GM23338 (cell line): ENCODE results near the gene IGF1R. TPM values are rescaled to one million over a fixed set of nuclear protein-coding genes. Genes with fewer than 3 reads are reported as not detected.

ENCODE experiments used
- ATAC-seq: fragments of 200-7000 bp; cut with Tn5 transposase; 3 replicates; pipeline ENCODE4 v1.9.1; 2020
- DNase-seq: peaks from one replicate; pipeline ENCODE4 v3.0.0-alpha.2; 2015; ENCODE audit warnings: low spot score
- H2AFZ ChIP-seq: fragments of 200-600 bp; sonication (generic); 2 replicates; pipeline ENCODE4 v1.8.0; 2016; ENCODE audit warnings: antibody characterized with exemption, mild to moderate bottlenecking, moderate library complexity
- H3F3A ChIP-seq: fragments of 200-600 bp; sonication (generic); replicated peaks from 2 replicates; pipeline ENCODE4 v1.8.0; 2017; ENCODE audit warnings: antibody characterized with exemption, mixed run types, low read depth
- H3K27ac ChIP-seq: fragments of 200-600 bp; sonication (generic); 2 replicates; pipeline ENCODE4 v1.6.1; 2016; ENCODE audit warnings: low read depth
- H3K27me3 ChIP-seq: fragments of 200-600 bp; sonication (generic); 2 replicates; pipeline ENCODE4 v1.8.0; 2016; ENCODE audit warnings: mild to moderate bottlenecking, mixed run types, moderate library complexity; ENCODE audit not compliant: insufficient read depth
- H3K36me3 ChIP-seq: fragments of 200-600 bp; sonication (generic); 2 replicates; pipeline ENCODE4 v1.8.0; 2016; ENCODE audit warnings: mild to moderate bottlenecking; ENCODE audit not compliant: insufficient read depth
- H3K4me1 ChIP-seq: fragments of 200-600 bp; sonication (generic); 2 replicates; pipeline ENCODE4 v1.8.0; 2016; ENCODE audit warnings: mild to moderate bottlenecking, moderate library complexity; ENCODE audit not compliant: insufficient read depth
- H3K4me2 ChIP-seq: fragments of 200-600 bp; sonication (generic); 2 replicates; pipeline ENCODE4 v1.7.1; 2017; ENCODE audit warnings: mixed run types
- H3K4me3 ChIP-seq: fragments of 200-600 bp; sonication (generic); 2 replicates; pipeline ENCODE4 v1.6.1; 2016; ENCODE audit warnings: mixed run types
- H3K79me2 ChIP-seq: fragments of 200-600 bp; sonication (generic); replicated peaks from 2 replicates; pipeline ENCODE4 v1.8.0; 2017; ENCODE audit warnings: mild to moderate bottlenecking; ENCODE audit not compliant: insufficient read depth
- H3K9me2 ChIP-seq: fragments of 200-600 bp; sonication (generic); 2 replicates; pipeline ENCODE4 v1.8.0; 2017; ENCODE audit not compliant: insufficient read depth
- H4K20me1 ChIP-seq: fragments of 200-600 bp; sonication (generic); replicated peaks from 2 replicates; pipeline ENCODE4 v1.8.0; 2017; ENCODE audit warnings: mild to moderate bottlenecking; ENCODE audit not compliant: insufficient read depth
- H3K27ac Mint-ChIP-seq: 2 replicates; pipeline ENCODE4 v1.8.0; 2020; ENCODE audit warnings: inconsistent platforms, mild to moderate bottlenecking, moderate library complexity, mixed read lengths
- H3K27me3 Mint-ChIP-seq: 3 replicates; pipeline ENCODE4 v1.8.0; 2022; ENCODE audit warnings: low read depth, mild to moderate bottlenecking, moderate library complexity, mixed read lengths, inconsistent platforms; ENCODE audit not compliant: insufficient read depth, poor library complexity
- H3K36me3 Mint-ChIP-seq: 3 replicates; pipeline ENCODE4 v1.8.0; 2021; ENCODE audit warnings: low read depth, mild to moderate bottlenecking, inconsistent platforms, moderate library complexity, mixed read lengths
- H3K4me1 Mint-ChIP-seq: 3 replicates; pipeline ENCODE4 v1.8.0; 2020; ENCODE audit warnings: mild to moderate bottlenecking, inconsistent platforms, mixed read lengths
- H3K4me3 Mint-ChIP-seq: 3 replicates; pipeline ENCODE4 v1.8.0; 2021; ENCODE audit warnings: moderate library complexity, mild to moderate bottlenecking, inconsistent platforms, mixed read lengths
- H3K9me3 Mint-ChIP-seq: 3 replicates; pipeline ENCODE4 v1.8.0; 2020; ENCODE audit warnings: moderate library complexity, mild to moderate bottlenecking, inconsistent platforms, mixed read lengths
- CREB1 ChIP-seq: fragments of 250-450 bp; sonication (Bioruptor Pico); IDR thresholded peaks from 2 replicates; pipeline ENCODE4 v1.5.0; 2020; ENCODE audit warnings: low read depth, mild to moderate bottlenecking, moderate library complexity
- ETS1 ChIP-seq: IDR thresholded peaks from 2 replicates; pipeline ENCODE4 v1.6.1; 2016; ENCODE audit warnings: antibody characterized with exemption
- EZH2 ChIP-seq: fragments of 200-600 bp; sonication (generic); IDR thresholded peaks from one replicate; pipeline ENCODE4 v1.8.0; 2017; ENCODE audit warnings: antibody characterized with exemption, mild to moderate bottlenecking, low read depth; ENCODE audit not compliant: unreplicated experiment
- EZH2phosphoT487 ChIP-seq: fragments of 200-600 bp; sonication (generic); IDR thresholded peaks from one replicate; pipeline ENCODE4 v1.8.1; 2018; ENCODE audit warnings: antibody characterized with exemption; ENCODE audit not compliant: unreplicated experiment
- JUNB ChIP-seq: IDR thresholded peaks from one replicate; pipeline ENCODE4 v1.6.1; 2016; ENCODE audit warnings: antibody characterized with exemption; ENCODE audit not compliant: unreplicated experiment
- NANOG ChIP-seq: IDR thresholded peaks from 2 replicates; pipeline ENCODE4 v1.6.1; 2016; ENCODE audit warnings: antibody characterized with exemption, borderline replicate concordance
- POLR2AphosphoS5 ChIP-seq: IDR thresholded peaks from 2 replicates; pipeline ENCODE4 v1.6.1; 2016; ENCODE audit warnings: antibody characterized with exemption, low read depth
- REST ChIP-seq: IDR thresholded peaks from one replicate; pipeline ENCODE4 v1.6.1; 2018; ENCODE audit warnings: antibody characterized with exemption; ENCODE audit not compliant: unreplicated experiment
- STAT1 ChIP-seq: IDR thresholded peaks from one replicate; pipeline ENCODE4 v1.6.1; 2016; ENCODE audit warnings: antibody characterized with exemption; ENCODE audit not compliant: unreplicated experiment
- ZNF114 ChIP-seq: fragments of 250-450 bp; sonication (Bioruptor Pico); IDR thresholded peaks from 2 replicates; pipeline ENCODE4 v1.5.0; 2020; ENCODE audit warnings: mild to moderate bottlenecking, moderate library complexity
- ZNF331 ChIP-seq: fragments of 250-450 bp; sonication (Bioruptor Pico); IDR thresholded peaks from 2 replicates; pipeline ENCODE4 v1.5.0; 2020; ENCODE audit warnings: low read depth, mild to moderate bottlenecking, moderate library complexity
- polyA plus RNA-seq: library from polyadenylated mRNA; unstranded; fragments of >200 nt; fragmentation: Nextera tagmentation; extraction: Ambion mirVana; gene quantifications from 2 replicates; pipeline ENCODE4 v1.2.1, GENCODE V29; 2016
- total RNA-seq: library from RNA; depleted of rRNA; stranded (reverse); fragments of >200 nt; shearing (Covaris generic); gene quantifications from 2 replicates; pipeline ENCODE4 v1.2.3, GENCODE V29; 2014

Gene IGF1R
- total and polyA plus RNA-seq, 2 experiments from 2014 or later, result 20.4 to 92.2 TPM

GRCh38 chr15:98900356-98900755 is 252.0 kb downstream of the IGF1R start:
- Histone ChIP-seq H3K4me2 (peak overlapping the region; percentile 50), H3K36me3 (peaks cover 4% of the 10 kb centered on the region; the same call in 1 of the 2 replicates), H3K27ac (peak overlapping the region; percentile 39), H3K4me1 (peaks cover 31% of the 10 kb centered on the region), H2AFZ (no peak overlapping the region), H3K4me3 (no peak overlapping the region), H3K27me3 (no peaks in the 10 kb centered on the region), H4K20me1 (peaks cover 15% of the 10 kb centered on the region; the same call in 1 of the 2 replicates), H3K79me2 (peaks cover 57% of the 10 kb centered on the region), H3F3A (no peaks in the 10 kb centered on the region; the same call in 1 of the 2 replicates), H3K9me2 (no peaks in the 10 kb centered on the region)
- Mint-ChIP-seq H3K4me3 (no peak overlapping the region), H3K36me3 (peaks cover 31% of the 10 kb centered on the region), H3K27ac (peak overlapping the region; percentile 88), H3K27me3 (peaks cover 4% of the 10 kb centered on the region), H3K9me3 (0 out of 3 replicates have a peak, but pooled peaks cover 2% of the 10 kb centered on the region), H3K4me1 (peaks cover 30% of the 10 kb centered on the region)
- peak; percentile 67 for ATAC-seq
- DNase-seq, result peak; percentile 57
- TF ChIP-seq JUNB (no peak), POLR2AphosphoS5 (no peak), ETS1 (no peak), EZH2phosphoT487 (no peak), ZNF114 (CRISPR knock-in tag) (no peak), REST (no peak), STAT1 (no peak), NANOG (no peak)

GRCh38 chr15:98901434-98902072 is 253.2 kb downstream of the IGF1R start:
- Histone ChIP-seq H3K36me3 (peaks cover 4% of the 10 kb centered on the region; the same call in 1 of the 2 replicates), H3K9me2 (no peaks in the 10 kb centered on the region), H3F3A (no peaks in the 10 kb centered on the region; the same call in 1 of the 2 replicates), H3K4me2 (no peak overlapping the region), H3K27me3 (no peaks in the 10 kb centered on the region), H3K4me3 (no peak overlapping the region), H4K20me1 (peaks cover 26% of the 10 kb centered on the region; the same call in 1 of the 2 replicates), H2AFZ (no peak overlapping the region), H3K79me2 (peaks cover 69% of the 10 kb centered on the region), H3K27ac (no peak overlapping the region), H3K4me1 (peaks cover 32% of the 10 kb centered on the region)
- Mint-ChIP-seq H3K9me3 (0 out of 3 replicates have a peak, but pooled peaks cover 2% of the 10 kb centered on the region), H3K4me1 (peaks cover 39% of the 10 kb centered on the region), H3K36me3 (peaks cover 27% of the 10 kb centered on the region), H3K4me3 (no peak overlapping the region), H3K27me3 (peaks cover 4% of the 10 kb centered on the region), H3K27ac (peak overlapping the region; percentile 62)
- no peak for ATAC-seq
- DNase-seq, result no peak
- TF ChIP-seq CREB1 (CRISPR knock-in tag) (no peak), JUNB (no peak), ZNF331 (CRISPR knock-in tag) (no peak), REST (no peak), ETS1 (no peak), ZNF114 (CRISPR knock-in tag) (no peak), POLR2AphosphoS5 (no peak), NANOG (no peak), EZH2 (no peak), EZH2phosphoT487 (no peak)
